D721Med (cell line): ENCODE measurements around the gene KCNJ14.

Experiments
- DNase-seq: peaks from one replicate; pipeline ENCODE4 v3.0.0; 2011; ENCODE audit warnings: low spot score; ENCODE audit not compliant: insufficient read length
- FAIRE-seq: peaks from 2 replicates; lab custom pipeline; 2011; peaks lifted over from hg19 to GRCh38; lab: Jason Lieb, UNC
- TF ChIP-seq, protein P1 (sequence below): IDR thresholded peaks from 2 replicates; pipeline ENCODE4 v1.5.1; 2012; ENCODE audit warnings: mild to moderate bottlenecking, control low read depth; ENCODE audit not compliant: insufficient read depth; ENCODE audit errors: missing control alignments

The KCNJ14 gene

GRCh38 chr19:48497728-48498594, 42.6 kb downstream of the KCNJ14 start:
- TF ChIP-seq, protein P1, sequence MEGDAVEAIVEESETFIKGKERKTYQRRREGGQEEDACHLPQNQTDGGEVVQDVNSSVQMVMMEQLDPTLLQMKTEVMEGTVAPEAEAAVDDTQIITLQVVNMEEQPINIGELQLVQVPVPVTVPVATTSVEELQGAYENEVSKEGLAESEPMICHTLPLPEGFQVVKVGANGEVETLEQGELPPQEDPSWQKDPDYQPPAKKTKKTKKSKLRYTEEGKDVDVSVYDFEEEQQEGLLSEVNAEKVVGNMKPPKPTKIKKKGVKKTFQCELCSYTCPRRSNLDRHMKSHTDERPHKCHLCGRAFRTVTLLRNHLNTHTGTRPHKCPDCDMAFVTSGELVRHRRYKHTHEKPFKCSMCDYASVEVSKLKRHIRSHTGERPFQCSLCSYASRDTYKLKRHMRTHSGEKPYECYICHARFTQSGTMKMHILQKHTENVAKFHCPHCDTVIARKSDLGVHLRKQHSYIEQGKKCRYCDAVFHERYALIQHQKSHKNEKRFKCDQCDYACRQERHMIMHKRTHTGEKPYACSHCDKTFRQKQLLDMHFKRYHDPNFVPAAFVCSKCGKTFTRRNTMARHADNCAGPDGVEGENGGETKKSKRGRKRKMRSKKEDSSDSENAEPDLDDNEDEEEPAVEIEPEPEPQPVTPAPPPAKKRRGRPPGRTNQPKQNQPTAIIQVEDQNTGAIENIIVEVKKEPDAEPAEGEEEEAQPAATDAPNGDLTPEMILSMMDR, result no peak
- FAIRE-seq, result no peak
- DNase-seq, result no peak

DNA sequence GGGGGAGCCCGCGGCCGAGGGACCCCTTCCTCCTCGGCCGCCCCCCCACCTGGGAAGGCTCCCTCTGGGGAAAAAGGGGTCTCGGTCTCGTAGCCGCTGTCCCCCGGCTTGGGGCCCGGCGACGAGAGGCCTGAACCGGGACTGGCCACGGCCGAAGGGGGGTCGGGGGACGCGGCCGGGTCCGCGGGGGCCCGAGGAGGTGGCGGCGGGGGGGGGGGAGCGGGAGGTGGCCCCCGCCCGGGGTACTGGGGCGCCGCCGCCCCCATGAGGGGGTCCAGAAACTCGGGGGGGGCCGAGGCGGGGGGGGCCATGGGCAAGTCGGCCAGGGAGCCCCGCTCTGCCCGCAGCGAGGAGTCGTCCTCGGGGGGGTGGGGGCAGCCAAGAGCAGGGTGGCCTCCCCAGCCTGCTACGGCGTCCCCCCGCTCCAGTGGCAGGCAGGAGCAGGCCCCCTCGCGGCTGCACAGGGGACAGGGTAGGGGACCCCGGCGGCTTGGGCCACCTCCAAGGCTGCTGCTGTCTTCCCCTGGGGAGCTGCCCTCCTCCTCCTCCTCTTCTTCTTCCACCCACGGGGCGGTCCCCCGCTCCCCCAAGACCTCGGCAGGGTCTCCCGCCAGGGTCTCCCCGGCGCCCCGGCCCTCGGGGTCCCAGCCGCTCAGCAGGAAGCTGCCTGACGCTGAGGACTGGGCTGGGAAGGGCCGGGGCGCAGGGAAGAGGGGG, 43.4 kb downstream of the KCNJ14 start:
- no peak for FAIRE-seq
- TF ChIP-seq, protein P1, result no peak
- no peak for DNase-seq

DNA sequence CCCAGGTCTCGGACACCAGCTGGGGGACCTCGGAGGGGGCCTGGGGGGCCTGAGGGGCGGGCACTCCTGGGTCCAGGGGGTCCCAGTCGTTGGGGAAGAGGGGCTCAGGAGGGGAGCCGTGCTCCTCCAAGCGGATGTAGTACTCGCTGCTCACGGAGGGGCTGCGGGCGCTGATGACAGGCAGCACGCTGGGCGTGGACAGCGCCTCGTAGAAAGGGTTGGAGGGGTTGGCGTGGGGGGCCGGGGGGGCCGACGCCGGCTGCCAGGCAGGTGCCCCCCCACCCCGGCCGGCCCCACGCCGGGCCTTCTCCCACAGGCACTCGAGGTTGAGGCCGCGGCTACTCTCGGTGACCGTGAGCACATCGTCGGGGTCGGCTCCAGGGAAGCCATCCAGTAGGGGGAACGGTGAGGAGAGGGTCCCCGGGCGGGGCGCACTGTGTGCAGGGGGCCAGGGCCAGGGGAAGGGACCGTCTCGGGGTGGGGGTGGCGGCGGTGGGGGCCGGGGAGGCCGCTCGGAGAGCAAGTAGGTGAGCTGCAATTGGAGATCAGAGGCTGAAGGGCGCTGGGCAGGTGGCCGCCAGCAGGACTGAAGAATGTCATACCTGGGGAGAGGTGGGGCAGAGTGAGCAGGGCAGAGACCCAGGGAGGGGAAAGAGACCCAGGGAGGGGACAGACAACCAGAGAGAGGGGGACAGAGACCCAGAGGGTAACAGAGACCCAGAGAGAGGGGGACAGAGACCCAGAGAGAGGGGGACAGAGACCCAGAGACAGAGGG, 44.1 kb downstream of the KCNJ14 start:
- TF ChIP-seq, protein P1, result no peak
- DNase-seq, result no peak
- FAIRE-seq, result no peak

GRCh38 chr19:48500830-48501493, 45.6 kb downstream of the KCNJ14 start:
- FAIRE-seq, result no peak
- DNase-seq, result no peak
- TF ChIP-seq, protein P1, result no peak

GRCh38 chr19:48501494-48502349, 46.3 kb downstream of the KCNJ14 start:
- DNase-seq, result no peak
- TF ChIP-seq, protein P1, result no peak
- no peak for FAIRE-seq
